Panc1 (cell line): ENCODE measurements around the gene ABCA6. TPM values are rescaled to one million over a fixed set of nuclear protein-coding genes. Genes with fewer than 3 reads are reported as not detected.
A peak's percentile ranks its signal among the peaks of the same experiment; 100 is the strongest.

ENCODE experiments used
- ATAC-seq: fragments of 200-7000 bp; cut with Tn5 transposase; 2 replicates; pipeline ENCODE4 v1.9.1; 2020; ENCODE audit warnings: mild to moderate bottlenecking, moderate library complexity
- BruUV-seq: library from RNA; stranded (reverse); fragments of 400-500 nt; replicated peaks from 2 replicates; lab custom pipeline; 2021; lab: Mats Ljungman, UMichigan
- CTCF ChIA-PET: fragments of 300-600 bp; sonication (Branson Sonifier 250); formaldehyde crosslinking; loops from one replicate; lab custom pipeline; 2022; ENCODE audit warnings: antibody characterized with exemption; lab: Charles Lee
- POLR2A ChIA-PET: fragments of 300-600 bp; sonication (Branson Sonifier 250); formaldehyde crosslinking; loops from one replicate; lab custom pipeline; 2022; ENCODE audit warnings: antibody characterized with exemption; lab: Charles Lee
- DNase-seq: peaks from one replicate; pipeline ENCODE4 v3.0.0-alpha.2; 2010; ENCODE audit warnings: low read depth, low spot score
- H3K27ac ChIP-seq: 2 replicates; pipeline ENCODE4 v1.5.1; 2011; ENCODE audit warnings: mild to moderate bottlenecking, low read length, inconsistent platforms
- H3K27me3 ChIP-seq: fragments of 200-500 bp; sonication (Bioruptor generic); 2 replicates; pipeline ENCODE4 v1.6.0; 2014; ENCODE audit warnings: low read length, inconsistent platforms; ENCODE audit not compliant: control insufficient read depth, insufficient read depth
- H3K36me3 ChIP-seq: fragments of 200-500 bp; sonication (Bioruptor generic); 2 replicates; pipeline ENCODE4 v1.5.1; 2014; ENCODE audit warnings: inconsistent platforms, mild to moderate bottlenecking, low read length, moderate library complexity; ENCODE audit not compliant: control insufficient read depth, insufficient read depth
- H3K4me1 ChIP-seq: 2 replicates; pipeline ENCODE4 v1.5.1; 2011; ENCODE audit warnings: inconsistent platforms, mild to moderate bottlenecking, low read length, moderate library complexity; ENCODE audit not compliant: control insufficient read depth, insufficient read depth
- H3K4me3 ChIP-seq, 2 experiments: 2 replicates each; pipeline ENCODE4 v1.5.1; 2011 to 2012; ENCODE audit warnings: low read depth in 2 of 2, low read length in 2 of 2, mild to moderate bottlenecking in 2 of 2, inconsistent platforms in 1 of 2, moderate library complexity in 1 of 2
- H3K9me3 ChIP-seq: fragments of 200-500 bp; sonication (Bioruptor generic); 2 replicates; pipeline ENCODE4 v1.5.1; 2014; ENCODE audit warnings: low read depth, mild to moderate bottlenecking, inconsistent platforms, low read length, moderate library complexity; ENCODE audit not compliant: control insufficient read depth, insufficient read depth
- POLR2AphosphoS5 ChIP-seq: IDR thresholded peaks from 2 replicates; pipeline ENCODE4 v1.6.1; 2012; ENCODE audit warnings: mild to moderate bottlenecking, low read depth, low read length, moderate library complexity
- SIN3A ChIP-seq: IDR thresholded peaks from 2 replicates; pipeline ENCODE4 v1.6.1; 2012; ENCODE audit warnings: low read depth, mild to moderate bottlenecking, low read length, moderate library complexity, borderline replicate concordance; ENCODE audit not compliant: insufficient read depth
- TCF7L2 ChIP-seq: IDR thresholded peaks from 2 replicates; pipeline ENCODE4 v1.6.1; 2011; ENCODE audit warnings: mild to moderate bottlenecking, low read depth, low read length, inconsistent platforms
- in situ Hi-C: cut with HindIII; loops from 2 replicates; pipeline ENCODE4 v1.10.0; 2016; ENCODE audit warnings: low sequenced_read_pairs, low pct_unique_long_range_greater_than_20kb
- intact Hi-C: fragments of 100-400 bp; cut with micrococcal nuclease; formaldehyde crosslinking; loops from one replicate; pipeline ENCODE4 v1.10.0; 2022; ENCODE audit not compliant: unreplicated experiment
- total RNA-seq: library from RNA; stranded (reverse); gene quantifications from one replicate; pipeline ENCODE4 v1.2.1, GENCODE V29; 2021; ENCODE audit not compliant: unreplicated experiment
- TF ChIP-seq, protein P1 (sequence below), 2 experiments: IDR thresholded peaks; 2 replicates each; pipeline ENCODE4 v1.6.1; 2011 to 2012; ENCODE audit warnings: low read depth in 2 of 2, control low read depth in 1 of 2, low read length in 1 of 2, mild to moderate bottlenecking in 1 of 2, moderate library complexity in 1 of 2; ENCODE audit not compliant: insufficient read depth in 1 of 2
- TF ChIP-seq, protein P2 (sequence below): fragments of 450-650 bp; IDR thresholded peaks from 2 replicates; pipeline ENCODE4 v1.5.1; 2017; ENCODE audit warnings: mild to moderate bottlenecking

The ABCA6 gene
- total RNA-seq, 1 experiment from 2014 or later = 0.46 TPM

DNA sequence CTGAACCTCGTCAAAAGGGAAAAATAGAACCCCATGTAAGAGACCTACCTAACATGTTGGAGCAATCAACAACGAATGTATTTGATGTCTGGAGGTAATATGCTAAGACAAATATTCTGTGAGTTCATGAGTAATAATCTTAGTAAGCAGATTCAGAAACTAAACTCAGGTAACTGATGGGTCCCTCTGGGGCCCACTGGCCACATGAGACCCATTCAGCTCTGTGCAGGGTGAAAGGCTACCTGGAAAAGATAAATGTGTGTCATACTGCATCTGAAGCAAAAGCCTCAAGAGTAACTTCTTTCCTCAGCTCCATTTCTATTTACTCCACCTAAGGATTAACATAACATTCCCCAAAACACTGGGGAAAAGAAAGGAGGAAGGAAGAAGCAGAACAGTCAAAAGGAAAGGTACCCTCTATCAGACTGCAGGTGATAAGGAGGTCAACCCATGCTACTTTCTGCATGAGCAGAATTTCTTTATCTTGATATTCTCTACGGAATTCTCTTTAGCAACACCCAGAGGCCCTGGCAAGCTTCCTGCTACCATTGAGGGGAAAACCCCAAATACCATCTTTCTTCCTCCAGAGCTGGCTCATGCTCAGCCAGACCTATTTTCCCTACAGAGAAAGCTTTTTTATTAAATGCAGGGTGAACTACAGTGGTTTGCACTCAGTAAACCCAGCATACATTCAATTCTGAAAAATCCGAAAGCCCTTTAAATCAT is 37.7 kb upstream of the ABCA6 start:
- in situ Hi-C loops (no loop called here), intact Hi-C loops (no loop called here)
- DNase-seq = no peak
- H3K27ac ChIP-seq = no peak overlapping the region
- ChIA-PET POLR2A (no interaction called here), CTCF (no interaction called here)
- no peaks in the 10 kb centered on the region for H3K27me3 ChIP-seq
- no peaks in the 10 kb centered on the region for H3K9me3 ChIP-seq
- TF ChIP-seq TCF7L2 (no peak), POLR2AphosphoS5 (no peak), SIN3A (no peak)
- TF ChIP-seq, protein P1, sequence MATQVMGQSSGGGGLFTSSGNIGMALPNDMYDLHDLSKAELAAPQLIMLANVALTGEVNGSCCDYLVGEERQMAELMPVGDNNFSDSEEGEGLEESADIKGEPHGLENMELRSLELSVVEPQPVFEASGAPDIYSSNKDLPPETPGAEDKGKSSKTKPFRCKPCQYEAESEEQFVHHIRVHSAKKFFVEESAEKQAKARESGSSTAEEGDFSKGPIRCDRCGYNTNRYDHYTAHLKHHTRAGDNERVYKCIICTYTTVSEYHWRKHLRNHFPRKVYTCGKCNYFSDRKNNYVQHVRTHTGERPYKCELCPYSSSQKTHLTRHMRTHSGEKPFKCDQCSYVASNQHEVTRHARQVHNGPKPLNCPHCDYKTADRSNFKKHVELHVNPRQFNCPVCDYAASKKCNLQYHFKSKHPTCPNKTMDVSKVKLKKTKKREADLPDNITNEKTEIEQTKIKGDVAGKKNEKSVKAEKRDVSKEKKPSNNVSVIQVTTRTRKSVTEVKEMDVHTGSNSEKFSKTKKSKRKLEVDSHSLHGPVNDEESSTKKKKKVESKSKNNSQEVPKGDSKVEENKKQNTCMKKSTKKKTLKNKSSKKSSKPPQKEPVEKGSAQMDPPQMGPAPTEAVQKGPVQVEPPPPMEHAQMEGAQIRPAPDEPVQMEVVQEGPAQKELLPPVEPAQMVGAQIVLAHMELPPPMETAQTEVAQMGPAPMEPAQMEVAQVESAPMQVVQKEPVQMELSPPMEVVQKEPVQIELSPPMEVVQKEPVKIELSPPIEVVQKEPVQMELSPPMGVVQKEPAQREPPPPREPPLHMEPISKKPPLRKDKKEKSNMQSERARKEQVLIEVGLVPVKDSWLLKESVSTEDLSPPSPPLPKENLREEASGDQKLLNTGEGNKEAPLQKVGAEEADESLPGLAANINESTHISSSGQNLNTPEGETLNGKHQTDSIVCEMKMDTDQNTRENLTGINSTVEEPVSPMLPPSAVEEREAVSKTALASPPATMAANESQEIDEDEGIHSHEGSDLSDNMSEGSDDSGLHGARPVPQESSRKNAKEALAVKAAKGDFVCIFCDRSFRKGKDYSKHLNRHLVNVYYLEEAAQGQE (IDR thresholded peaks at IDR 0.05; ENCODE audit: insufficient read depth in 1 of 2, low read depth in 2 of 2, low read length in 1 of 2) = no peak
- TF ChIP-seq, protein P2, sequence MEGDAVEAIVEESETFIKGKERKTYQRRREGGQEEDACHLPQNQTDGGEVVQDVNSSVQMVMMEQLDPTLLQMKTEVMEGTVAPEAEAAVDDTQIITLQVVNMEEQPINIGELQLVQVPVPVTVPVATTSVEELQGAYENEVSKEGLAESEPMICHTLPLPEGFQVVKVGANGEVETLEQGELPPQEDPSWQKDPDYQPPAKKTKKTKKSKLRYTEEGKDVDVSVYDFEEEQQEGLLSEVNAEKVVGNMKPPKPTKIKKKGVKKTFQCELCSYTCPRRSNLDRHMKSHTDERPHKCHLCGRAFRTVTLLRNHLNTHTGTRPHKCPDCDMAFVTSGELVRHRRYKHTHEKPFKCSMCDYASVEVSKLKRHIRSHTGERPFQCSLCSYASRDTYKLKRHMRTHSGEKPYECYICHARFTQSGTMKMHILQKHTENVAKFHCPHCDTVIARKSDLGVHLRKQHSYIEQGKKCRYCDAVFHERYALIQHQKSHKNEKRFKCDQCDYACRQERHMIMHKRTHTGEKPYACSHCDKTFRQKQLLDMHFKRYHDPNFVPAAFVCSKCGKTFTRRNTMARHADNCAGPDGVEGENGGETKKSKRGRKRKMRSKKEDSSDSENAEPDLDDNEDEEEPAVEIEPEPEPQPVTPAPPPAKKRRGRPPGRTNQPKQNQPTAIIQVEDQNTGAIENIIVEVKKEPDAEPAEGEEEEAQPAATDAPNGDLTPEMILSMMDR = no peak
- H3K4me3 ChIP-seq = no peak overlapping the region
- H3K36me3 ChIP-seq = no peaks in the 10 kb centered on the region
- no peak for ATAC-seq
- BruUV-seq = no TSS peak
- H3K4me1 ChIP-seq = peaks cover 3% of the 10 kb centered on the region; the same call in 1 of the 2 replicates

DNA sequence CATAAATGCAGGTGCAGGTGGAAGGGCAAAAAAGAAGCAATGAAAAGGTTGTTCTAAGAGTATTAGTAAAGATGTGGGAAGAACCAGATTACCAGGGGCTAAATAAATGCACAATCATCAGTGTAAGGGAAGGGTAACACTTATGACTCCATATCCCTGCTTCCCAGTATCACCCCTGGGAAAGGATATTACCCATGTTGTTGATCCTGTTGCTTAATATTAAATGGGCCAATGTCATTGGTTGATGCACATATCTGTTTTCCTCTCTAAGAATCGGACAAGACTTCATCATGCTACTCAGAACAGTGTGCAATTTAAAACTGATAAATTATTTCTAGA is 34.7 kb upstream of the ABCA6 start:
- no peak overlapping the region for H3K4me3 ChIP-seq
- no TSS peak for BruUV-seq
- ChIA-PET CTCF (no interaction called here), POLR2A (interaction anchor here (0.6 kb wide), 1 partner anchor 455 kb away, joined by 8 read pairs; no protein-coding TSS in a partner anchor)
- H3K36me3 ChIP-seq = no peaks in the 10 kb centered on the region
- H3K9me3 ChIP-seq = no peaks in the 10 kb centered on the region
- in situ Hi-C loops = no loop called here
- ATAC-seq (no peak), DNase-seq (no peak)
- TF ChIP-seq, protein P1 (IDR thresholded peaks at IDR 0.05; ENCODE audit: insufficient read depth in 1 of 2, low read depth in 2 of 2, low read length in 1 of 2) = no peak
- TF ChIP-seq TCF7L2 = no peak
- TF ChIP-seq, protein P2 = no peak
- TF ChIP-seq POLR2AphosphoS5 = no peak
- no peak for TF ChIP-seq SIN3A
- H3K4me1 ChIP-seq = peaks cover 3% of the 10 kb centered on the region; the same call in 1 of the 2 replicates
- intact Hi-C loops = no loop called here
- peak overlapping the region; percentile 74; the same call in 1 of the 2 replicates for H3K27ac ChIP-seq
- H3K27me3 ChIP-seq = no peaks in the 10 kb centered on the region
